ENCODE measurements around the gene SAPCD1.
"Not testable (repeated sequence)": the region's sequence is repeated elsewhere in the genome, so short reads cannot be mapped to it uniquely, and the experiment has no call there.

The SAPCD1 gene

GRCh38 chr6:31806470-31807272 is 44.2 kb downstream of the SAPCD1 start, which contains the start of gene LSM2:
Gene LSM2 (minus strand): TSS chr6:31806966. CDS start chr6:31806757, 209 bp downstream.
- DNase-seq, result peak; percentile 98

- not testable (repeated sequence) for DNase-seq
Observed at GRCh38 chr6:31808599-31808998, 46.1 kb downstream of the SAPCD1 start.

GRCh38 chr6:31811645-31812044 is 49.2 kb downstream of the SAPCD1 start:
- no peak for DNase-seq

GRCh38 chr6:31813465-31813849 is 51.0 kb downstream of the SAPCD1 start:
- no peak for DNase-seq
